ENCODE measurements around the gene YIPF2.

GRCh38 chr19:10921199-10921909, 7.1 kb downstream of the YIPF2 start:
- TF ChIP-seq CTCF (IDR thresholded peaks at IDR 0.05): no peak
- no peak for TF ChIP-seq POLR2A (IDR thresholded peaks at IDR 0.05)

All from testis (tissue), 2 donors.